Vagina (tissue), 2 donors: ENCODE data around the gene RMDN2.
"Not testable (repeated sequence)": the region's sequence is repeated elsewhere in the genome, so short reads cannot be mapped to it uniquely, and the experiment has no call there.

Source experiments
- CTCF ChIP-seq, 3 experiments: fragments of 450-650 bp in 2 of 3; fragments of 200-600 bp in 1 of 3; sonication (generic) in 1 of 3; IDR thresholded peaks; one replicate each; pipeline ENCODE4 v1.5.1; 2017 to 2019; ENCODE audit warnings: antibody characterized with exemption in 3 of 3, mild to moderate bottlenecking in 2 of 3, moderate library complexity in 2 of 3
- POLR2A ChIP-seq, 2 donors: fragments of 450-650 bp; IDR thresholded peaks; one replicate each; pipeline ENCODE4 v1.6.1; 2017; ENCODE audit warnings: antibody characterized with exemption in 2 of 2, mild to moderate bottlenecking in 2 of 2, moderate library complexity in 2 of 2

DNA sequence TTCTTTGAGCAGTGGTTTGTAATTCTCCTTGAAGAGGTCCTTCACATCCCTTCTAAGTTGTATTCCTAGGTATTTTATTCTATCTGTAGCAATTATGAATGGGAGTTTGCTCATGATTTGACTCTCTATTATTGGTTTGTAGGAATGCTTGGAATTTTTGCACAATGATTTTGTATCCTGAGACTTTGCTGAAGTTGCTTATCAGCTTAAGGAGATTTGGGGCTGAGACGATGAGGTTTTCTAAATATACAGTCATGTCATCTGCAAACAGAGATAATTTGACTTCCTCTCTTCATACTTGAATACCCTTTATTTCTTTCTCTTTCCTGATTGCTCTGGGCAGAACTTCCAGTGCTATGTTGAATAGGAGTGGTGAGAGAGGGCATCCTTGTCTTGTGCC lies 12.5 kb downstream of the RMDN2 start:
- TF ChIP-seq CTCF, POLR2A (IDR thresholded peaks at IDR 0.05): not testable (repeated sequence)
